Ovary (tissue), 3 donors: ENCODE measurements around the gene GSTM4.

Experiments
- CTCF ChIP-seq, 3 donors: fragments of 450-650 bp in 2 of 3; fragments of 200-600 bp in 1 of 3; IDR thresholded peaks; one replicate each; pipeline versions ENCODE4 v1.5.1 to v1.8.0; 2016 to 2022; ENCODE audit warnings: antibody characterized with exemption in 3 of 3, mild to moderate bottlenecking in 1 of 3
- POLR2A ChIP-seq: fragments of 450-650 bp; IDR thresholded peaks from one replicate; pipeline ENCODE4 v1.6.1; 2017; ENCODE audit warnings: antibody characterized with exemption, mild to moderate bottlenecking, moderate library complexity
- donor health status: DM: no; HTN: no; CAD: no.

- no peak for TF ChIP-seq CTCF (IDR thresholded peaks at IDR 0.05)
- TF ChIP-seq POLR2A: no peak
Observed at GRCh38 chr1:109641078-109641740, 14.7 kb upstream of the GSTM4 start.
